Astrocyte of the cerebellum (primary cell): ENCODE data around the gene MS4A12.
"Not testable (repeated sequence)": the region's sequence is repeated elsewhere in the genome, so short reads cannot be mapped to it uniquely, and the experiment has no call there.

ENCODE experiments used
- DNase-seq: peaks from one replicate; pipeline ENCODE4 v3.0.0-alpha.2; 2011; ENCODE audit warnings: low read depth
- H3K4me3 ChIP-seq: 2 replicates; pipeline ENCODE4 v1.5.1; 2011; ENCODE audit warnings: mild to moderate bottlenecking, low read depth, low read length, moderate library complexity
- CTCF ChIP-seq: IDR thresholded peaks from 2 replicates; pipeline ENCODE4 v1.5.1; 2012; ENCODE audit warnings: low read length, low read depth, moderate library complexity, mild to moderate bottlenecking; ENCODE audit errors: missing control alignments
- in situ Hi-C: cut with HindIII; loops from 2 replicates; pipeline ENCODE4 v1.10.0; 2017; ENCODE audit warnings: low sequenced_read_pairs

The MS4A12 gene, protein sequence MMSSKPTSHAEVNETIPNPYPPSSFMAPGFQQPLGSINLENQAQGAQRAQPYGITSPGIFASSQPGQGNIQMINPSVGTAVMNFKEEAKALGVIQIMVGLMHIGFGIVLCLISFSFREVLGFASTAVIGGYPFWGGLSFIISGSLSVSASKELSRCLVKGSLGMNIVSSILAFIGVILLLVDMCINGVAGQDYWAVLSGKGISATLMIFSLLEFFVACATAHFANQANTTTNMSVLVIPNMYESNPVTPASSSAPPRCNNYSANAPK

DNA sequence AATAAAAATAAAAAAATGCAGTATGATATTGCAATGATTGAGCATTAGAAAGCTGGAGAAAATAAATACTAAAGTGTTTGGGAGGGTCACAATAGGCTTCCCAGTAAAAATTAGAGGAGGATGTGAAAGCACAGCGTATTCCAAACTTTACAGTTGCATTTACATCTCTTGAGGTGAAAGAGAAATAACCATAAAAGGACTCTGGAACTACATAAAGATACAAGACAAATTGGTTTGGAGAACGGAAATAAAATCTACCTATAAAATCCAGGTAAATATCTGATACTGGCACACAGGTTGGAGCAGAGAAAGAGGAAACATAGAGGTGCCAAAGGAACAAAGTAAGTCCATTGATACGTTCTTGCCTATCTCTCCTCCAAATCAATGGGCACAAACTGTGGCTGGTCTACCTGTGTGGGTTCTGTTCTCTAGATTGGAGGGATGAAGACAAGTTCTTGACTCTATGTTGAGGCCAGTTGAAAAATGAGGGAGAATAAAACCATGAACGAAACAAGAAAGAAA is at the start of gene MS4A12:
MS4A12 (plus strand) TSS at position 291 of the 522 bp plus-strand sequence. CDS start 4,541 bp downstream, outside the sequence.
- no peak for TF ChIP-seq CTCF
- DNase-seq, result no peak
- in situ Hi-C loops, result no loop called here

GRCh38 chr11:60447070-60447469 is 45.5 kb upstream of the MS4A12 start:
- H3K4me3 ChIP-seq, result no peak overlapping the region
- TF ChIP-seq CTCF, result no peak
- DNase-seq, result no peak
- in situ Hi-C loops, result no loop called here

More for the DNA sequence above, at the start of gene MS4A12:
- H3K4me3 ChIP-seq, result no peak within 1 kb of the TSS

DNA sequence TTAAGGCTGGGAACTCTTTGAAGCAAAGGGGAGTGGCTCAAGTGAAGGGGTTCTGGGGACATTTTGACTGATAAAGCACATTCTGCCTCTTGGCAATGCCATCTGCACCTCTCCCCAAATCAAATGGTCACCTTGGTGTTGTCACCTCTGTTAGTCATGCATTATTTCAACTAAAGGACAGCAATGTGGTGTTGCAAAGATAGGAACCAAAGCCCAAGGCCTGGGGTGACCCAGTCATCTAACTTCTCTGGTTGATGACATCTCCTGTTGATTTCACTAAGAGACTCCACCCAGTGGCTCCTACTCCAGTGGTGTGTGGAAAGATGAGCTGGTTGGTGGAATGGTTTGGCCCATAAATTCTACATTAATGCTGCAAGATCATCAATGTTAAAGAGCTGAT is 44.7 kb upstream of the MS4A12 start:
- no peak for DNase-seq
- TF ChIP-seq CTCF, result no peak
- in situ Hi-C loops, result no loop called here
- H3K4me3 ChIP-seq, result no peak overlapping the region

GRCh38 chr11:60451185-60451584 is 41.4 kb upstream of the MS4A12 start:
- H3K4me3 ChIP-seq, DNase-seq, in situ Hi-C loops: not testable (repeated sequence)

- no peak overlapping the region for H3K4me3 ChIP-seq
- DNase-seq, result no peak
- no peak for TF ChIP-seq CTCF
- in situ Hi-C loops, result no loop called here
These were observed 38.4 kb upstream of the MS4A12 start for GRCh38 chr11:60454212-60454611.

DNA sequence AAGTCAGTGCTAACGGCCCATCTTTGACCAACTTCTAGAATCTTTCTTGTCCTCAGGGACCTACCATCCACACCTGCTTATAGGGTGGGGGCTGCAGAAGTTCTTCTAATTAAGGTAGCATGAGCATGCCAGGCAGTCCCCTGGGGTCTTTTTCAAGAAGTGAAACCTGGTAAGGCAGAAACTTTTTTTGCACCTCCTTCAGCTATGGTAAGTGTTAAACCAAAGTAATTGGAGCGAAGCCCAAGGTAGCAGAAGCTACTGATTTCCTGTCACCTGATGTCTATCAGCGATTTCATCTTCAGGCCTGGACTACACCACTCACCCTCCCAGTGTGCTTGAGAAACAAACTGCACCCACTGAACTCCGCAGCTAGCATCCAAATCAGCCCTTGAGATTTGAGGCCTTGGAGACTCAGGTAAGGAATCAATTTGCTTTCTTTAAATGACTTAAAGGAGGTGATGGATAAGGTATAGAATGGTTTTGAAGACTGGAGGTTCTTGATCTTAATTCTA is 37.0 kb upstream of the MS4A12 start, which contains the start of gene MS4A1:
MS4A1 (plus strand) TSS at position 317 of the 512 bp plus-strand sequence. CDS start 6,528 bp downstream, outside the sequence.
- in situ Hi-C loops, result no loop called here
- no peak within 1 kb of the TSS for H3K4me3 ChIP-seq
- no peak for TF ChIP-seq CTCF
- DNase-seq, result no peak

- TF ChIP-seq CTCF, result no peak
- no peak overlapping the region for H3K4me3 ChIP-seq
- in situ Hi-C loops, result no loop called here
- DNase-seq, result no peak
These were observed 35.0 kb upstream of the MS4A12 start for GRCh38 chr11:60457576-60457975.
